H1 (cell line): ENCODE data around the gene SRD5A3.
"Not testable (repeated sequence)": the region's sequence is repeated elsewhere in the genome, so short reads cannot be mapped to it uniquely, and the experiment has no call there.

ENCODE experiments used
- ATF3 ChIP-seq: IDR thresholded peaks from 2 replicates; pipeline ENCODE4 v1.6.1; 2011; ENCODE audit warnings: low read depth, mild to moderate bottlenecking, low read length; ENCODE audit not compliant: insufficient read depth
- BRCA1 ChIP-seq: IDR thresholded peaks from 2 replicates; pipeline ENCODE4 v1.6.1; 2012; ENCODE audit warnings: low read depth, low read length, improper control_type of control experiment
- CTCF ChIP-seq, 3 experiments: IDR thresholded peaks; 1 replicate in 2 of 3; 2 replicates in 1 of 3; pipeline versions ENCODE4 v1.5.1 to v1.6.1; 2011; ENCODE audit warnings: low read length in 3 of 3, mild to moderate bottlenecking in 3 of 3, inconsistent platforms in 2 of 3, low read depth in 1 of 3, moderate library complexity in 1 of 3; ENCODE audit not compliant: insufficient read depth in 1 of 3; ENCODE audit errors: control extremely low read depth in 1 of 3
- EGR1 ChIP-seq: IDR thresholded peaks from 2 replicates; pipeline ENCODE4 v1.6.1; 2011; ENCODE audit warnings: low read depth, low read length, borderline replicate concordance
- EP300 ChIP-seq, 2 experiments: IDR thresholded peaks; 1 replicate in 1 of 2; 2 replicates in 1 of 2; pipeline ENCODE4 v1.6.1; 2011 to 2012; ENCODE audit warnings: low read depth in 2 of 2, low read length in 2 of 2, mild to moderate bottlenecking in 2 of 2, borderline replicate concordance in 1 of 2, inconsistent platforms in 1 of 2, moderate library complexity in 1 of 2
- JUND ChIP-seq: IDR thresholded peaks from 2 replicates; pipeline ENCODE4 v1.6.1; 2011; ENCODE audit warnings: mild to moderate bottlenecking, improper control_type of control experiment, low read length
- PHF8 ChIP-seq: fragments of 200-600 bp; sonication (generic); conservative IDR thresholded peaks from 2 replicates; pipeline ENCODE4 v1.7.1; 2012; ENCODE audit warnings: low read depth, mild to moderate bottlenecking, inconsistent platforms, low read length, moderate library complexity
- SIN3A ChIP-seq, 2 experiments: IDR thresholded peaks in 1 of 2; conservative IDR thresholded peaks in 1 of 2; 2 replicates each; pipeline ENCODE4 v1.6.1; 2011 to 2012; ENCODE audit warnings: low read length in 2 of 2, improper control_type of control experiment in 1 of 2, low read depth in 1 of 2, mild to moderate bottlenecking in 1 of 2
- SIX5 ChIP-seq: IDR thresholded peaks from 2 replicates; pipeline ENCODE4 v1.6.1; 2011; ENCODE audit warnings: mild to moderate bottlenecking, low read depth, low read length
- SP1 ChIP-seq: IDR thresholded peaks from 2 replicates; pipeline ENCODE4 v1.6.1; 2011; ENCODE audit warnings: low read depth, low read length
- ZNF274 ChIP-seq: IDR thresholded peaks from 2 replicates; pipeline ENCODE4 v1.7.0; 2012; ENCODE audit warnings: low read length, borderline replicate concordance; ENCODE audit errors: extremely low read depth

GRCh38 chr4:55353228-55353747, 7.2 kb downstream of the SRD5A3 start:
- not testable (repeated sequence) for TF ChIP-seq SIX5; EP300 (IDR thresholded peaks at IDR 0.05; ENCODE audit: borderline replicate concordance in 1 of 2, low read depth in 2 of 2, low read length in 2 of 2); ATF3; BRCA1; JUND; ZNF274; CTCF (IDR thresholded peaks at IDR 0.05; ENCODE audit: control extremely low read depth in 1 of 3, insufficient read depth in 1 of 3, low read depth in 1 of 3, low read length in 3 of 3); SP1; EGR1; SIN3A (conservative IDR thresholded peaks at IDR 0.05 in 1 of 2, IDR thresholded peaks at IDR 0.05 in 1 of 2; ENCODE audit: low read depth in 1 of 2, low read length in 2 of 2); PHF8
